Activated CD4-positive, alpha-beta T cell treated with anti-CD3 and anti-CD28 coated beads for 36 hours (primary cell): Measurements from ENCODE around the gene COG4. TPM values are rescaled to one million over a fixed set of nuclear protein-coding genes. Genes with fewer than 3 reads are reported as not detected.

ENCODE experiments used
- ATAC-seq: fragments of 200-7000 bp; cut with Tn5 transposase; one replicate; pipeline ENCODE4 v1.10.0; 2021; ENCODE audit warnings: mild to moderate bottlenecking, moderate library complexity
- CTCF ChIA-PET: fragments of 350-600 bp; sonication (Branson Sonifier 250); formaldehyde crosslinking; loops from one replicate; lab custom pipeline; 2021; ENCODE audit warnings: antibody characterized with exemption; lab: Charles Lee
- POLR2A ChIA-PET: fragments of 350-600 bp; sonication (Branson Sonifier 250); formaldehyde crosslinking; loops from one replicate; lab custom pipeline; 2021; ENCODE audit warnings: antibody characterized with exemption, inconsistent platforms; lab: Charles Lee
- DNase-seq: peaks from one replicate; pipeline ENCODE4 v3.0.0-alpha.2; 2020
- H3K27ac Mint-ChIP-seq: one replicate; pipeline ENCODE4 v1.8.0; 2021; ENCODE audit warnings: mixed read lengths
- H3K27me3 Mint-ChIP-seq: one replicate; pipeline ENCODE4 v1.8.0; 2021; ENCODE audit warnings: mixed read lengths
- H3K36me3 Mint-ChIP-seq: one replicate; pipeline ENCODE4 v1.8.0; 2021; ENCODE audit warnings: low read depth, mixed read lengths
- H3K4me1 Mint-ChIP-seq: one replicate; pipeline ENCODE4 v1.8.0; 2021; ENCODE audit warnings: mixed read lengths
- H3K4me3 Mint-ChIP-seq: one replicate; pipeline ENCODE4 v1.8.0; 2021; ENCODE audit warnings: mild to moderate bottlenecking, moderate library complexity, mixed read lengths
- H3K9me3 Mint-ChIP-seq: one replicate; pipeline ENCODE4 v1.8.0; 2021; ENCODE audit warnings: low read depth, mixed read lengths
- intact Hi-C, 2 experiments: fragments of 100-400 bp; cut with DNase I in 1 of 2; cut with micrococcal nuclease in 1 of 2; formaldehyde crosslinking; loops; one replicate each; pipeline versions ENCODE4 v1.14.2 to v1.15.1; 2022 to 2024; cut with DNase I, micrococcal nuclease
- total RNA-seq, 2 experiments: library from RNA; stranded (reverse); gene quantifications; one replicate each; pipeline ENCODE4 v1.2.3, GENCODE V29; 2021

Gene COG4
- total RNA-seq, 2 experiments from 2014 or later, result 33.5 to 37.6 TPM

DNA sequence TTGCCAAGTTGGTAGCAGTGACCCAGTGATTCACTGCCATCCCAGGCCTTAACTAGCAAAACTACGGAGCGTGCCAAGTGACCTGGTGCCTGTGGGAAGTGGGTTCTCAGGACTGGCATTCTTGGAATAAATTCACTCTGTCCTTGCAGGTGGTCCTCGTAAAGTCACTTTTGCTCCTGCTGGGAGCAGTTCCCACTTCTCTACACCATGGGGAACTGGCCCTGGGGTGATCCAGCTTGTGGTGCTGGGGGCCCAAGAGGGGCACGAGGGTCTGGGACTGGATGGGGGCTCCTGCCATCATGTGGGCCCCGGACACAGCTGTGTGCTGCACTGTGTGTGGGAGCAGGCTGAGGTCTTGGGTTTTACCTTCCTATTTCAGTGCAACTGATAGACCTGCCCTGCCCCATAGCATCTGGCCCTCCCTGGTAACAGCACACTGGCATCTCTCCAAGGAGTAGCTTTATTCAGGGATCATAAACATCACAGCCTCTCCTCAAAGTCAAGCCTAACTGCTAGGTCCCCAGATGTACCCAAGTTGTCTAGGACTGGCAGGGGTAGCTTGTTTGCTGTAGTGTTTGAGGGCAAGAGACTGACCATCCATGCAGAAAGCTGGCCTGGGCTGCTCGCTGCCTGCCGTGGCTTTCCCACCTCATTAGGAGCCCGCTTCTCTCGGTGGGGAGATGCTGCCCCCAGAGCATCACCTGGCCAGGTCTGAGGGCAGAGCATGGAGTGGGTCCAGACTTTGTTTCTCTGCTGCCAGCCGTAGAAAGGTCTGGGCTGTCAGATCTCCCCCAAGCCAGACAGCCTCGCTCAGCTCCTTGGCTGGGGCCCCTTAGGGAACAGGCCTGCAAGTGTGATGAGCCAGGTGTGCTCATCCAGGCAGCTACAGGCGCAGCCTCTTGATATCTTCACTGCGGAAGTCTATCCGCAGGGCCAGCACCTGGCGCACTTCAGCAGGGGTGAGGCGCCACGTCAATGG, 42.9 kb downstream of the COG4 start:
- no peaks in the 10 kb centered on the region for H3K27me3 Mint-ChIP-seq
- intact Hi-C loops, result no loop called here
- H3K9me3 Mint-ChIP-seq, result no peaks in the 10 kb centered on the region
- no peak overlapping the region for H3K4me3 Mint-ChIP-seq
- H3K36me3 Mint-ChIP-seq, result peaks cover 2% of the 10 kb centered on the region
- ChIA-PET POLR2A (no interaction called here), CTCF (interaction anchor here (1.0 kb wide), 1 partner anchor 15 kb away, joined by 3 read pairs; no protein-coding TSS in a partner anchor)
- no peak overlapping the region for H3K27ac Mint-ChIP-seq
- DNase-seq (no peak), ATAC-seq (no peak)
- peaks cover 26% of the 10 kb centered on the region for H3K4me1 Mint-ChIP-seq

DNA sequence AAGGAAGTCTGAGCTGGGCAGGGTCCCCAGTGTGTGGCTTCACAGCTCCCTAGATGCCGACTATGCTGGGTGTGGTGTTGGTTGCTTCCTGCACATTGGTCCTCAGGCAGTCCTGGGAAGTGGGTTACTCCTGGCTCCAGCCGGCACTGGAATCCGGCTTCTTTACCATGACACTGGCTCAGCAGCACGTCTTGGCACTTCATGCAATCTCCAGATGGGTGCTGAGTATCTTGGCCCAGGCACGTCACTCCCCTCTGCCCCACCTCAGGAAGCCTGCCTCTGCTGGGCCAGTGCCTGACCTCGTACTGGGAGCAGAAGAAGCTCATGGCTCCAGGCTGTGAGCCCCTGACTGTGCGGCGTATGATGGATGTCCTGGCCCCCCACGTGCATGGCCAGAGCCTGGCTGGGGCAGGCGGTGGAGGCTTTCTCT, 44.4 kb downstream of the COG4 start:
- Mint-ChIP-seq H3K4me3 (no peak overlapping the region), H3K36me3 (peaks cover 2% of the 10 kb centered on the region), H3K27ac (peak overlapping the region; percentile 19), H3K27me3 (no peaks in the 10 kb centered on the region), H3K9me3 (no peaks in the 10 kb centered on the region), H3K4me1 (peaks cover 26% of the 10 kb centered on the region)
- no peak for ATAC-seq
- intact Hi-C loops, result loop anchor here in 1 of 2 experiments (5.0 kb wide), 1 partner anchor 77 kb away; no protein-coding TSS in a partner anchor
- POLR2A ChIA-PET, result no interaction called here
- DNase-seq, result no peak
- CTCF ChIA-PET, result interaction anchor here (1.3 kb wide), 1 partner anchor 11 kb away, joined by 3 read pairs; no protein-coding TSS in a partner anchor

DNA sequence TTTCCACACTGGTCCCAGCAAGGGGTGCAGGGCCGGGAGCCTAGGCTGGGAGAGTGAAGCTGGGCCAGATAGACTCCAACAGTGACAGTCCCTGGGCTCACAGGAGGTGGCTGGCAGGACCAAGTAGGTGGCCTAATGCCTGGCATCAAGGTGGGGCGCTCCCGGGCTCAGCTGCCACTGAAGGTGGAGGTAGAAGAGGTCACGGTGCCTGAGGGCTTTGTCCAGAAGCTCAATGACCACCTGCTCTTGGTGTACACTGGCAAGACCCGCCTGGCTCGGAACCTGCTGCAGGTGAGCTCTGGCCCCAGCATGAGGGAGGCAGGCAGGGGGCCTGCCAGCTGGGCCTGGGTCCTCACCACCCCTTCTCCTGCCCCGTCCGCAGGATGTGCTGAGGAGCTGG, 45.2 kb downstream of the COG4 start:
- DNase-seq, result no peak
- POLR2A ChIA-PET, result interaction anchor here (1.1 to 1.2 kb wide), 2 partner anchors 24 to 159 kb away, joined by 3 to 4 read pairs; partner anchors contain the start of gene FCSK
- ATAC-seq, result no peak
- Mint-ChIP-seq H3K36me3 (peaks cover 2% of the 10 kb centered on the region), H3K27me3 (no peaks in the 10 kb centered on the region), H3K4me1 (peaks cover 26% of the 10 kb centered on the region), H3K4me3 (no peak overlapping the region), H3K9me3 (no peaks in the 10 kb centered on the region), H3K27ac (peak overlapping the region; percentile 42)
- intact Hi-C loops, result loop anchor here in 1 of 2 experiments (5.0 kb wide), 1 partner anchor 76 kb away; no protein-coding TSS in a partner anchor
- CTCF ChIA-PET, result interaction anchor here (0.8 to 1.3 kb wide), 2 partner anchors 12 to 19 kb away, joined by 3 read pairs; no protein-coding TSS in a partner anchor

DNA sequence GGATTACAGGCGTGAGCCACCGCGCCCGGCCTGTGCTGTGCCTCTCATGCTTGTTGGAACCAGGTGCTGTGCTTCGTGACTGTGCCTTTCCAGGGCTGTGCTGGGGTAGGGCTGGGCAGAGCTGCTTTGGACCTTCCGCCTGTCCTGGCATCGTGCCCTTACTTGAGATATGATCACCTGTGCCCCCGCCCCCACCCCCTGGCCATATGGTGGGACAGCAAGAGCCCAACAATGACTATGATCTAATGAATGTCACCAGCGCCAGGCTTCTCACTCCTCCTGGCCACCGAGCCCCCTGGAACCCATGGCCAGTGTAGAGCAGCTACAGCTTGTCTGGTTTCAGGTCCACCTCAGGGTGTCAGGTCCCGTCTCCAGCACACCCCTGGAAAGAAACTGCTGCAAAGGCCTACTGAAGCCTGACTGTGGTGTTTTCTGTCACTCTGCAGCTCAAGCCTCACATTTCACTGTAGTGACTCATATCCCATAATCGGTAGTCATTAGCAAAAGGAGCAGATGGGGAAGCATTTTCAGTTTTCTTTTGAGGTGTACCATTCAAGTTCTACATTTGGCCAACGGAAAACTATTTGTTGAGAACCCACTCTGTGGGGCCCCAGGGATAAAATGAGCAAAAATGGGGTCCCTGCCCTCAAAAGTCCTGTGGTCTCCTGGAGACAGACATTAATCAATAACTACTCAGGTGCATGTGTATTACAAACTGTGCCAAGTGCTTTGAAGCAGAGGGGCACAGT, 46.9 kb downstream of the COG4 start:
- Mint-ChIP-seq H3K27ac (peak overlapping the region; percentile 89), H3K27me3 (no peaks in the 10 kb centered on the region), H3K36me3 (peaks cover 2% of the 10 kb centered on the region), H3K4me3 (peak overlapping the region; percentile 5), H3K4me1 (peaks cover 26% of the 10 kb centered on the region), H3K9me3 (no peaks in the 10 kb centered on the region)
- ATAC-seq (peak; percentile 96), DNase-seq (peak; percentile 75)
- ChIA-PET CTCF (interaction anchor here (0.7 to 0.9 kb wide), 2 partner anchors 72 to 96 kb away, joined by 3 read pairs; no protein-coding TSS in a partner anchor), POLR2A (interaction anchor here (0.5 to 1.3 kb wide), 7 partner anchors 45 to 130 kb away, joined by 3 to 9 read pairs (median 5); partner anchors contain the start of genes COG4, DDX19A and SF3B3)
- intact Hi-C loops, result loop anchor here (1.0 to 5.0 kb wide), 12 partner anchors 20 to 261 kb away; partner anchors contain the start of genes AARS1 (in 1 of the 2), COG4 (in 1 of the 2), FCSK (in 1 of the 2) and SF3B3 (in 1 of the 2)

- no peak for DNase-seq
- no peak for ATAC-seq
- Mint-ChIP-seq H3K36me3 (peaks cover 5% of the 10 kb centered on the region), H3K27ac (peak overlapping the region; percentile 47), H3K27me3 (no peaks in the 10 kb centered on the region), H3K9me3 (no peaks in the 10 kb centered on the region), H3K4me1 (peaks cover 26% of the 10 kb centered on the region), H3K4me3 (no peak overlapping the region)
- CTCF ChIA-PET, result no interaction called here
- intact Hi-C loops, result loop anchor here in 1 of 2 experiments (5.0 kb wide), 1 partner anchor 73 kb away; no protein-coding TSS in a partner anchor
- POLR2A ChIA-PET, result no interaction called here
Measured at GRCh38 chr16:70475054-70475871, 48.1 kb downstream of the COG4 start.

DNA sequence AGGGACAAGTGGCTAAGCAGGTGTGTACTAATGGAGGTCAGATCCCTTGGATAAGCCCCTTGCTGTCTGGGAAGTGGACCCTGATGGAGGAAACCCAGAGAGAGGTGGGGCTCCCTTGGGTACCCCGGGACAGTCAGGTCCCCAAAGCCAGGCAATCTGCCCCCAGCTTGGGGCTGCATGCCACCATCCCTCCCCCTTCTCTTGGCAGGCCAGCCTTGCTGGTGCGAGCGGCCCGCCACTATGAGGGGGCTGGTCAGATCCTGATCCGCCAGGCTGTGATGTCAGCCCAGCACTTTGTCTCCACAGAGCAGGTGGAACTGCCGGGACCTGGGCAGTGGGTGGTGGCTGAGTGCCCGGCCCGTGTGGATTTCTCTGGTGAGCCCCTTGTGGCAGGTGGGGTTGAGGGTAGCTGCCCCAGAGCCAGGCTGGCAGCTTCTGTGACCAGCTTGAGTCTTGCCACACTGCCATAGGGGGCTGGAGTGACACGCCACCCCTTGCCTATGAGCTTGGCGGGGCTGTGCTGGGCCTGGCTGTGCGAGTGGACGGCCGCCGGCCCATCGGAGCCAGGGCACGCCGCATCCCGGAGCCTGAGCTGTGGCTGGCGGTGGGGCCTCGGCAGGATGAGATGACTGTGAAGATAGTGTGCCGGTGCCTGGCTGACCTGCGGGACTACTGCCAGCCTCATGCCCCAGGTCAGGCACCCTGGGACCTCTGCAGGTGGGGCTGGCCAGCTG, 48.9 kb downstream of the COG4 start:
- ChIA-PET CTCF (interaction anchor here (0.5 kb wide), 1 partner anchor 11 kb away, joined by 3 read pairs; no protein-coding TSS in a partner anchor), POLR2A (no interaction called here)
- Mint-ChIP-seq H3K27ac (no peak overlapping the region), H3K36me3 (peaks cover 5% of the 10 kb centered on the region), H3K27me3 (no peaks in the 10 kb centered on the region), H3K4me1 (peaks cover 26% of the 10 kb centered on the region), H3K9me3 (no peaks in the 10 kb centered on the region), H3K4me3 (no peak overlapping the region)
- intact Hi-C loops, result loop anchor here in 1 of 2 experiments (5.0 kb wide), 1 partner anchor 72 kb away; no protein-coding TSS in a partner anchor
- DNase-seq (no peak), ATAC-seq (no peak)

GRCh38 chr16:70473446-70474319, 49.7 kb downstream of the COG4 start:
- POLR2A ChIA-PET, result no interaction called here
- ATAC-seq (no peak), DNase-seq (no peak)
- intact Hi-C loops, result no loop called here
- Mint-ChIP-seq H3K4me3 (no peak overlapping the region), H3K9me3 (no peaks in the 10 kb centered on the region), H3K36me3 (peaks cover 5% of the 10 kb centered on the region), H3K27me3 (no peaks in the 10 kb centered on the region), H3K27ac (peak overlapping the region; percentile 24), H3K4me1 (peaks cover 23% of the 10 kb centered on the region)
- CTCF ChIA-PET, result interaction anchor here (0.5 kb wide), 1 partner anchor 10 kb away, joined by 3 read pairs; no protein-coding TSS in a partner anchor

DNA sequence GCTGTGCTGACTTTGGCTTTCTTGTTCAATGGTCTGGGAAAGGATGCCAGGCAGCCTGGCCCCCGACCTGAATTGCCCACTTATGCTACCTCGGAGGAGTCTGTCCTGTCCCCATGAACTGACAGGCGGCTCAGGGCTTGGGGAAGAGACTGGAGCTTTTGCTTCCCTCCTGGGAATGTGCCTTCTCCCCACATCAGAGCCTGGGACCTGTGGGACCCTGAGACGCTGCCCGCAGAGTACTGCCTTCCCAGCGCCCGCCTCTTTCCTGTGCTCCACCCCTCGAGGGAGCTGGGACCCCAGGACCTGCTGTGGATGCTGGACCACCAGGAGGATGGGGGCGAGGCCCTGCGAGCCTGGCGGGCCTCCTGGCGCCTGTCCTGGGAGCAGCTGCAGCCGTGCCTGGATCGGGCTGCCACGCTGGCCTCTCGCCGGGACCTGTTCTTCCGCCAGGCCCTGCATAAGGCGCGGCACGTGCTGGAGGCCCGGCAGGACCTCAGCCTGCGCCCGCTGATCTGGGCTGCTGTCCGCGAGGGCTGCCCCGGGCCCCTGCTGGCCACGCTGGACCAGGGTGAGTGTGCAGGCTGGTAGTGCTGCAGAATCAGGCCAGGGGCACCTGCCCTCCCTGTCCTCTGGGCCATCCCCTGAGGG, 50.4 kb downstream of the COG4 start:
- H3K27ac Mint-ChIP-seq, result no peak overlapping the region
- H3K4me1 Mint-ChIP-seq, result peaks cover 23% of the 10 kb centered on the region
- POLR2A ChIA-PET, result no interaction called here
- CTCF ChIA-PET, result interaction anchor here (0.7 kb wide), 1 partner anchor 24 kb away, joined by 3 read pairs; no protein-coding TSS in a partner anchor
- intact Hi-C loops, result no loop called here
- H3K36me3 Mint-ChIP-seq, result peaks cover 5% of the 10 kb centered on the region
- H3K27me3 Mint-ChIP-seq, result no peaks in the 10 kb centered on the region
- no peak for DNase-seq
- no peak for ATAC-seq
- H3K9me3 Mint-ChIP-seq, result no peaks in the 10 kb centered on the region
- H3K4me3 Mint-ChIP-seq, result no peak overlapping the region

- POLR2A ChIA-PET, result no interaction called here
Measured at GRCh38 chr16:70470927-70471341, 52.4 kb downstream of the COG4 start.

More at GRCh38 chr16:70470927-70471341, 52.4 kb downstream of the COG4 start:
- Mint-ChIP-seq H3K27me3 (no peaks in the 10 kb centered on the region), H3K27ac (no peak overlapping the region), H3K4me1 (peaks cover 4% of the 10 kb centered on the region), H3K4me3 (no peak overlapping the region), H3K9me3 (no peaks in the 10 kb centered on the region), H3K36me3 (peaks cover 7% of the 10 kb centered on the region)
- ATAC-seq, result no peak
- intact Hi-C loops, result no loop called here
- DNase-seq, result no peak
- CTCF ChIA-PET, result interaction anchor here (1.0 kb wide), 1 partner anchor 17 kb away, joined by 3 read pairs; no protein-coding TSS in a partner anchor
